22Rv1 (cell line): ENCODE measurements around the gene LSAMP.

Experiments
- CTCF ChIP-seq: fragments of 450-650 bp; IDR thresholded peaks from 2 replicates; pipeline ENCODE4 v1.5.1; 2017; ENCODE audit warnings: mild to moderate bottlenecking
- ZFX ChIP-seq: fragments of 450-650 bp; IDR thresholded peaks from 2 replicates; pipeline ENCODE4 v1.6.1; 2017; ENCODE audit warnings: antibody characterized with exemption, borderline replicate concordance

DNA sequence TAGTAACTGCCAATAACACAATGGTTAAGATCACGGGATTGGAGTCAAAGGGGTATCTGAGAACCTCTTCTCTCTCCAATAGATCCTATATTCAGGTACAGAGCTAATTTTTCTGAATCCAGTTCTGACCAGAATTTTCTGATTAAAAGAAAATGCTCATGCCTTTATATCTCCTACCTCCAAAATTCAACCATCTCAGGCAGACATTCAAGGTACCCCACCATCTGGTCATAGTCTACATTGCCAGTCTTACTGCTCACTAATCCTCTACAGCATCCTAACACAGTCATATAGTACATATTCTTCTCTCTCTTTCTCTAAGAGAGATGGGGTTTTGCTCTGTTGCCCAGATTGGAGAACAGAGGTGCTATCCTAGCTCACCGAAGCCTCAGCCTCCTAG, 59.1 kb downstream of the LSAMP start:
- no peak for TF ChIP-seq CTCF
- TF ChIP-seq ZFX: no peak
